Globus pallidus (tissue), 1 donor: ENCODE results near the gene TRIM3.
"Not testable (repeated sequence)": the region's sequence is repeated elsewhere in the genome, so short reads cannot be mapped to it uniquely, and the experiment has no call there.

Source experiments
- DNase-seq: peaks from one replicate; pipeline ENCODE4 v3.0.0-alpha.2; 2015; ENCODE audit warnings: low spot score

TRIM3 gene

DNA sequence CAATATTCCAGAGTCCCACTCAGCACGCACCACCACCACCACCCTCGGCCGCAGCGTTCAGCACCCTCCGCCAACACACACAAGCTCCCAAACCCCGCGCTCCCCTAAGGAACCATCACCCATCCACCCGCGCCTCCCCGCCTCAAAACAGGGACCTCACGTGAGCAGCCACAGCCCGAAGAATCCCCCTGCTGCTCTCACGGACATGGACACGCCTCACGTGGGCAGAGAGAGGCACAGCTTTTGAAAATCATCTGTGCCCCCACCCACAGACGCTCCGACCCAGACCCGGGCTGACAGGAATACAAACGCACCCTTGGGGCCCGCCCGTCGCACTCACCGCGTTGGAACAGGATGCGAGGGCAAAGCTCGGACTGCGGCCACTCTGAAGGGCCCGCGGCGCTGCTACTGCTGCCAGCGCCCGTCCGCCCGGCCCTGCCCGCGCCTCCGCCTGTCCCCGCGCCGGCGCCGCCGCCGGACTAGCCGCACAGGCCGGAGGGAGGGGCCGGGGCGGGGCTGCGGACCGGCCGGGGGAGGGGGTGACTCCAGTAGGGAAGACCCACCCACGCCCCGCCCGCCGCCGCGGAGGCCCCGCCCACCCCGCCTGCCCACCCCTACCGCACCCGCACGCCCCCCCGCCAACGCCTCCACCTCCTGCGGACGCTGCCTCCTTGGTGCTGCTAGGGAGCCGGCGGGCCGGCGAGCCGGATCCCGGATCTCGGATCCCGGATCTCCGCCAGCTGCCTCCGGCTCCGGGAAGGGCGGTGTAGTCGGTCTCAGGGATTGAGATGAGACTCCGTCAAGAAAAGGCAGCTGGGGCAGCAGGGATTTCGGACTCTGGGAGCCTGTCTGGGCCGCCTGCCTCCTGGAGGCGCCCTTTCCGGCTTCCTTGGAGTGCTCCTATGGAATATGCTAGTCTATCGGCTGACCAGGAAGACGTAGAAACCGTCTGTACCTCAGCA, at the start of gene TRIM3:
Gene TRIM3, minus strand, starts transcription at position 491 of the 962 bp plus-strand sequence. CDS start 8,246 bp downstream, outside the sequence.
- DNase-seq = peak; percentile 93

DNA sequence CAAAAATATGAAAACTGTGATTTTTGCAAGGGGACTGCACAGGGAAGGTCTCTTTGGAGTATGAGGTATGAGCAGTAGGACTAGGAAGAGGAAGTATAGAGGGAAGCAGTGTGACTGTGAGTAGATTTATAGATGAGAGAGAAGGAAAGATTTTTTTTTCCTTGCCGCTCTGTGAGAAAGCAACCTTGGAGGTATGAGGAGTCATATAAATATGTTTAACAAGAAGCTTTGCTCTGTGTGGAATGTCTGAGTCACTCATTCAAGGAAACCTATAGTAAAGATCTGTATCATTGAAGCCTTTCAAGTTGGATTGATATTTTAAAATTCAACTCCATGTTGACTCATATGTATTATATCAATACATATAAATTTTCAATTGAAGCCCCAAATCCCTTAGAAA, 49.5 kb upstream of the TRIM3 start:
- no peak for DNase-seq

DNA sequence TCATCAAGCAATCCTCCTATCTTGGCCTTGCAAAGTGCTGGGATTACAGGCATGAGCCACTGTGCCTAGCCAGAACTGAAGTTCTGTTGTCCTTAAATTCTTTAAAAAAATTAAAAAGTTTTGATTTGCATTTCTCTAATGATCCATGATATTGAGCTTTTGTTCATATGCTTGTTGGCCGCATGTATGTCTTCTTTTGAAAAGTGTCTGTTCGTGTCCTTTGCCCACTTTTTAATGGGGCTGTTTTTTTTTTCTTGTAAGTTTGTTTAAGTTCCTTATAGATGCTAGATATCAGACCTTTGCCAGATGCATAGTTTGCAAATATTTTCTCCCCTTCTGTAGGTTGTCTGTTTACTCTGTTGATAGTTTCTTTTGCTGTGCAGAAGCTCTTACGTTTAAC, 48.2 kb upstream of the TRIM3 start:
- not testable (repeated sequence) for DNase-seq

DNA sequence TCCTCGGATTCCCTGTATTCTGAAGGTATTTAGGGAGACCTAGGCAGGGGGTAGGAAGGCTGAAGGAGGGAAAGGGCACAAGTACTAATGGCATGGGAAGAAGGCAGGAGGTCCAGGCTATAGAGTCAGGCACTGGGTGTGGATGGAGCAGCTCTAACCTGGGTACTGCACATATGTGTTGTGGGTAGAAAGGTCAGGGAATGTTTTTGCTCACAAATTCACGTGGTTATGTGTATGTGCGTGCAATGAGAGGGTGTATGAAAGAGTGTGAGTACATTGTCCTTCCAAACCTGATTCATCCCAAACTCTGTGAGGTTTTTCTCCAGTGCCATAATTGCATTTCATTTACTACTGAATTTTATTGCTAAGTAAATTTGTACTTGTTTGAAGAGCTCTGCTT, 46.5 kb upstream of the TRIM3 start:
- DNase-seq = no peak

DNA sequence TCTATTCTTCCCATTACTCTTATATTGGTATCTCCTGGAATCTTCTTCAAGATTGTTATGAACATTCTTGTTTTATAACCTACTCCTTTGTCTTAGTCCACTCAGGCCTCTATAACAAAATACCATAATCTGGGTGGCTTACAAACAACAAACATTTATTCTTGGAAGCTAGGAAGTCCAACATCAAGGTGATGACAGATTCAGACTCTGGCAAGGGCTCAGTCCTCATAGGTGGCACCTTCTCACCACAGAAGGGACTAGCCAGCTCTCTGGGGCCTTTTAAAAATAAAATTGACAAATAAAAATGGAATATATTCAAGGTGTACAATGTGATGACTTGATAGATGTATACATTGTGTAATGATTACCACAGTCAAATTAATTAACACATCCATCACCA, 43.1 kb upstream of the TRIM3 start:
- no peak for DNase-seq

GRCh38 chr11:6505577-6506240, 32.0 kb upstream of the TRIM3 start:
- peak; percentile 51 for DNase-seq

DNA sequence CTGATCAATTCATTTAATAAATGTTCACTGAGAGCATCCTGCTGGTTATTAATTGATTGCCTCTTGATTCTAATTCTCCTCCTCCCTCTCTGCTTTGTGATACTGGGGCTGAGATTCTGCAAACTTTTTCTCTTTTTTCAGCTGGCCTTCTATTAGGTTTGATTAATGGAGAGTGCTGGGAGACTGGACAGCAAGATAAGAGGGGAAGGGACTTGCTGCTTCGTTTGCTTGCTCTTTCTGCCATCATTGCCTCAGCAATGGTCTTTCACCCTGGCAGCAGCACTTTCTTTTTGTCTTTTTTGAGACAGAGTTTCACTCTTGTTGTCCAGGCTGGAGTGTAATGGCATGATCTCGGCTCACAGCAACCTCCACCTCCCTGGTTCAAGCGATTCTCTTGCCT, 30.4 kb upstream of the TRIM3 start:
- no peak for DNase-seq

GRCh38 chr11:6502382-6502781, 28.6 kb upstream of the TRIM3 start:
- no peak for DNase-seq

DNA sequence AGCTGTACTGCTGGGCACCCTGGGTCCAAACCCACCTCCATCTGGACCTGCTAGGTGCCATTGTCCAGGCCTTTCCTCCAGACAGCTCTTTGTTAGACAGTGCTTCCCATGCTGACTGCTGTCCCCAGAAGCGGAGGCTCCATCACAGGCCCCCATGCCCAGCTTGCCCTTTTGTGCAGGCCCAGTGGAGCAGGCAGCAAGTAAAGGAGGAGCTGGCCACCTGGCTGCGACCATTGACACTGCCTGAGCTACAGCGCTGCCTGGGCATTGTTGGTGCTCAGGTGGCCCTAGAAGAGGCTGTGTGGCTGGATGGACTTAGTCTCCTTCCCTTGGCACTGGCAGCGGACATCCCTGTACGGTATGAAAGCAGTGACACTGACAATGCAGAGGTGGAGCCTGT, 24.8 kb upstream of the TRIM3 start:
- DNase-seq = no peak

- no peak for DNase-seq
Observed at GRCh38 chr11:6498121-6498520, 24.4 kb upstream of the TRIM3 start.

- DNase-seq = no peak
Observed at GRCh38 chr11:6497069-6497839, 23.5 kb upstream of the TRIM3 start, which contains the start of gene DNHD1. Gene DNHD1, plus strand, starts transcription at chr11:6497280. Its CDS starts 936 bp downstream, at chr11:6498216.

DNA sequence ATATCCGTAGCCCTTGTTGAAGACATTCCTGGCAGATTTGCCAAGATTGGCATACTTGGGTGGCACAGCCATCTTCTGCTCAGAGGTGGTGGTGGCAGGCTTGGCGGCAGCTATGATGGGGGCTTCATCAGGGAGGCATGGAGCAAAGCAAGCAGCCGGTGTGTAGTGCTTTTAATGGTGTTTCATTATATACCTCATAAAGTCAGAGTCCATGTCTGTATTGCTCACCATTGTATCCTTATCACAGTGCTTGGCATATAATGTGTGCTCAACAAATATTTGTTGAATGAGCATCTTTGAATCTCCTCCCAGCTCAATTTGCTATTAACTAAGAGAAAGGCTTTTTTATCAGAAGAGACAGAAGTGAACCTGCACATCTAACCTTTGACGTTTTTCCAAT, 15.6 kb upstream of the TRIM3 start:
- DNase-seq = no peak

- no peak for DNase-seq
Observed at GRCh38 chr11:6488821-6489220, 15.1 kb upstream of the TRIM3 start.

- no peak for DNase-seq
Observed at GRCh38 chr11:6488342-6488741, 14.6 kb upstream of the TRIM3 start.

GRCh38 chr11:6486938-6487337, 13.2 kb upstream of the TRIM3 start:
- DNase-seq = no peak

DNA sequence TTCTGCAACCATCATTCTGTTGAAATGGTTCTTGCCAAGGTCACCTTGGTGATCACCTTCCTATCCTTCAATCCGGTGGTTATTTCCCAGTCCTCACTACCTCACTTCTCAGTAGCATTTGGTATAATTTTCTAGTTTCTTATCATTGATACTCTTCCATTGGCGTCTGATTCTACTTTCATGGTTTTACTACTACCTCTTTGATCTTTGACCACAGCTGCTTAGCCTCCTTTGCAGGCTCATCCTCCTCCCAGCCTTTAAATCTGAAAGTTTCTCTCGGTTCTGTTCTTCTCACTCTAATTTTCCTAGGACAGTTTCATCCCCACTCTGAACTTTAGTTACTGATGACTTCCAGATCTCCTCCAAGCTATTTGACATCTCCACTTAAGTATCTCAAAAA, 12.5 kb upstream of the TRIM3 start:
- DNase-seq = no peak

GRCh38 chr11:6485661-6486060, 11.9 kb upstream of the TRIM3 start:
- no peak for DNase-seq

DNA sequence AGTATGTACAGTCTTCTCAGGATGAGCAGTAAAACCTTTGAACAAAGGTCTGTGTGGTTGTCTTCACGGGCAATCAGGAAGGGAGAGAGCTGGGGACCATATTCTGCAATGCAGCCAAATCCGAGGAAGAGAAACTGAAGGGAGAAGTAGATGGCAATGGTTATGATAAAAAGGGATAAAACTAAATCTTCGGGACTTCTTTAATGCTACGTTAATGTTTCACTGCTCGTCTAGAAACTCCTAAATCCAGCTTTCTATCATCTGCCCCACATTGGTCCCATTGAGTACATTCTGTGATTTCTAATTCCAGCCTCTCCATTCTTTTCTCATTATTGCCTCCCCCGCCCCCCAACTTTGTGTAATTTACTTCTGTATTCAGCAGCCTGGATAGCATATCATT, 9.3 kb upstream of the TRIM3 start:
- DNase-seq = no peak

DNA sequence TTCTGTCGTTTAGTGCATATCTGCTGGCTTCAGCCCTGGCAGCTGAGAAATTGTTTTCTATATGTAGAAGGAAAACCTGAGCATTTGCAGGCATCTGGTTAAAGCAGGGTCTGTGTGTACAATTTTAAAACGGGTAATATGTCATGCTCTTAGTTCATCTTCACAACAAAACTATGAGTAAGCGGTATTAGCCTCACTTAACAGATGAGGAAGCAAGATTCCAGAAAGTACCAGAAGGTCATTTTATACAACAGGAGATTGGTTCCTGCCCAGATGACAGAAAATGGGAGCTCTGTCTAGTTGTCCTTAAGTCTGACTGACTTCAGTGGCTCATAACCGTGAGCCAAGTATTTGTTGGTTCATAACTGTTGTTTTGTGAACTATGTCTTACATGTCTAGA, 8.7 kb upstream of the TRIM3 start:
- no peak for DNase-seq

GRCh38 chr11:6481924-6482275, 8.2 kb upstream of the TRIM3 start:
- DNase-seq = no peak

DNA sequence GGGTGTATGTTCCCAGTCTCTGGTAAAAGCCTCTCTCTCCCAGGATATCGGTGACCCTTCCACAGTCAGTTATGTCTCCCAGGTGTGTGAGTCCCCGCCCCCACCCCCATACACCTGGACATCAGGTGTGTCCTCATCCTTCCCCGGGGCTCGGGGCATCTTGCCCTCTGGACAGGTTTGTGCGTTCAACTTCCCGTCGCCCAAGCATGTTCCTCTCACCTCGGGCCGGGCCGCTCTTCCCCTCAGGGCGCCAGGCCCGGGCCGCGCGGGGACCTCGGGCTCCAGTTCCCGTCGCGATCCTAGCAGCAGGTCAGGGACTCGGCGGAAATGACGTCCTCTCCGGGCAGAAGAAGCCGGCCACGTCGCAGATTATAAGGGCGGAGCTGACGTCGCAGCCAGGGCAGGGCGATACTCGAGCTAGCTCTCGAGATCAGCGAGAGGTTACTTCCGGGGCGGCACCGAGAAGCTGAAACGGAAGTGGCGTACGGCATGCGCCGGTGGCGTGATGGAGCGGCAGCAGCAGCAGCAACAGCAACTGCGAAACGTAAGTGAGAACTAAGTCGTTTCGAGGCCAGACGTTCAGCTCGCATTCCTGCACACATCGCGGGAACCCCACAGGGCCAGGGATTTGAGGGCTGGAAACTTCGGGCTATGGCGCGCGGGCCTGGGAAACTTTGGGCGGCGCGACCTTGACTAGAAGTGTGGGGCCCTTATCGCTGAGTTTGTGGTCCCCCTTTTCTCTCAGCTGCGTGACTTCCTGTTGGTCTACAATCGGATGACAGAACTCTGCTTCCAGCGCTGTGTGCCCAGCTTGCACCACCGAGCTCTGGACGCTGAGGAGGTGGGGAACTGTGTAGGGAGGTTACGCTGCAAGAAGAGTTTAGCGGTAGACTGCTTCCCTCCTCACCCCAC, 7.5 kb upstream of the TRIM3 start, which contains the start of the genes ARFIP2 and TIMM10B:
Gene ARFIP2, minus strand, starts transcription at position 320 of the 912 bp plus-strand sequence. CDS start 910 bp downstream, outside the sequence.
Gene TIMM10B, plus strand, starts transcription at position 490 of the 912 bp plus-strand sequence. Its CDS starts 16 bp downstream, at position 506.
- peak; percentile 99 for DNase-seq
